G401 (cell line): ENCODE measurements around the gene LAMTOR2. TPM values are rescaled to one million over a fixed set of nuclear protein-coding genes. Genes with fewer than 3 reads are reported as not detected.

Experiments
- DNase-seq: peaks from one replicate; pipeline ENCODE4 v3.0.0-alpha.2; 2015; ENCODE audit warnings: low spot score
- in situ Hi-C: cut with HindIII; loops from 2 replicates; pipeline ENCODE4 v1.10.0; 2016; ENCODE audit warnings: low sequenced_read_pairs, mixed read lengths
- total RNA-seq: library from RNA; depleted of rRNA; stranded (reverse); fragments of >200 nt; shearing (Covaris generic); gene quantifications from 2 replicates; pipeline ENCODE4 v1.2.3, GENCODE V29; 2014

The LAMTOR2 gene
- total RNA-seq, 1 experiment from 2014 or later, result 20.1 TPM

DNA sequence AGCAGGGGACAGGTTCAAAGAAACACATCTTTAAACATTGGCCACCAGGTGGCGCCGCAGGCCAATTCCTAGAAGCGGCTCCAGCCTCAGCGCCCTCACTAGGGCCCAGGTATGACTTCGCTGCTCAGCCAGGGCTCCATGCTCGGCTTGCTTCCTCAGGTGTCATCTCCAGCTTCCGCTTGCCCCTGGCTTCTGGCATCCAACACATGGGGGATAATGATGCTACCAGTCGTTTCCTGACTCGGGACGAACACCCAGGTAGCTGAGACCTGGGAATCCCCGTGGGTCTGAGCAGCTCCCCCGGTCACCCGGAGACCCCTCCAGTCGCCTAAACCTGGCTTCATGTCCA is 36.2 kb downstream of the LAMTOR2 start:
- peak; percentile 93 for DNase-seq
- in situ Hi-C loops, result no loop called here

DNA sequence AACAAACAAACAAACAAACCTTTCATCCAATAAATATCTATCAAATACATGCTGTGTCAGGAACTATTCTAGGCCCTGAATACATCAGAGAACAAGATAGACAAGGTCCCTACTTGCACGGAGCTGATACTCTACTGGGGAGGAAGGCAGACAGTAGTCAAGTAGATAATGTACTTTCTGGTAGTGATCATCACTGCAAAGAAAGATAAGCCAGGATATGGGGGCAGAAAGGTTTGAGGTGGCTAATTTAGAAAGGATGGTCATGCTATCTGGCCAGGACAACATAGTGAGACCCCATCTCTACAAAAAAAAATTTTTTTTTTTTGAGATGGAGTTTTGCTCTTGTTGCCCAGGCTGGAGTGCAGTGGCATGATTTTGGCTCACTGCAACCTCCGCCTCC is 37.0 kb downstream of the LAMTOR2 start:
- no peak for DNase-seq
- in situ Hi-C loops, result no loop called here

DNA sequence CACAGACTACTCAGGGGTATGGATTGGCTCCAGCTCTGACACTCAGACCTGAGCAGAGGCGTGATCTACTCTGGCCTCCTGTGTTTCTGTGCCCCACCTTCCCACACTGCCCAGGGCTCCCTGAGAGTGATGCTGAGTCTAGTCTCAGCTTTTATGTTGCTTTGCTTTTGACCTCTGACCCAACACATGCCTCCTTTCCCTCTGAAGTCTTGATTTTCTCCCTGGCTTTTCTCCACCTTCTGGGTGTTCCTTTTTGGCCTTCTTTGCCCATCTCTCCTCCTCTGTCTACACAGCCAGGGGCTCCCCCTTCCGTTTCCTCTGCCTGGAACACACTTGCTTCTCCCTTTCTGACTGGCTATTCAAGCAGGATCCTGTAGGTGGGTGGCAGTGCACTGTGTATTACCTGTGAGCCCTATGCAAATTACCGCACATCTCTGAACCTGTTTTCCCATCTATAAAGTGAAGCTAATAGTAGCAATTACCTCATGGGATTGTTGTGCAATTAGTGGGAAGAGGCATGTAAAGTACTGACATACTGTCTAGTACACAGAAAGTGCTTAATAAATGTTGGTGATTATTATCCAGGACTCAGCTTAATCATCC is 41.4 kb downstream of the LAMTOR2 start:
- no peak for DNase-seq
- in situ Hi-C loops, result no loop called here

DNA sequence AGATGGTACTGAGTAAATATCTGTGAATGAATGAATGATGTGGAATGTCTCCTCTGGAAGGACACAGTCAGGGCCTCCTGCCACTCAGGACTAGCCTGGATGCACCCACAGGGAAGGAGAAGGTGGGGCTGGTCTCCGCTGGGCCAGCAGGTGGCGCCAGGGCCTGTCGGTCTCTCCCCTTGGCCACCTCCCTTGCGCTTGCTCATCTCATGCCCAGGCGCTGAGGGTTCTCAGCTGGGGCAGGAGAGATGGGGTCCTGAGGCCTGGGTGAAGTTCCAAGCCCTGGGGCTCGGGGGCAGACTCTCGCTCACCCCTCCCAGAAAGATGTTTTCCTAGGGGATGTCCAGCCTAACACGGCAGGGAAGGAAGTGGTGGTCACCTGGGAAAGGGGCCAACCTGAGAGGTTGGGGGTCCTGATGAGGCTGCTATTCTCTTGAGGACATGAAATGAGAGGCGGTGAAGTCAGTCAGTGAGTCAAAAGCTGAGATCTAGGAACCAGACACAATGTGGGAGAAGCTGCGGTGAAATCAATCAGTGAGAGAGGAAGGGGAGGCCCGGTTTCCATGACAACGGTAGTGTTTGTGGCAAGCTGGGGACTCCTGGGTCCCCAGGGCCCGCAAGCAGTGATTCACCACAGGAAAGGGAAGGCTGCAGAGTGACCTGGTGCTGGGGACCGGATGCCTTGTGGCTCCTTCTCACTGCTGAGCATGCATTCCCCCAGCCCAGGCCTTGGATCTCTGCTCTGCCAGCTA is 42.2 kb downstream of the LAMTOR2 start:
- in situ Hi-C loops, result no loop called here
- peak; percentile 70 for DNase-seq

DNA sequence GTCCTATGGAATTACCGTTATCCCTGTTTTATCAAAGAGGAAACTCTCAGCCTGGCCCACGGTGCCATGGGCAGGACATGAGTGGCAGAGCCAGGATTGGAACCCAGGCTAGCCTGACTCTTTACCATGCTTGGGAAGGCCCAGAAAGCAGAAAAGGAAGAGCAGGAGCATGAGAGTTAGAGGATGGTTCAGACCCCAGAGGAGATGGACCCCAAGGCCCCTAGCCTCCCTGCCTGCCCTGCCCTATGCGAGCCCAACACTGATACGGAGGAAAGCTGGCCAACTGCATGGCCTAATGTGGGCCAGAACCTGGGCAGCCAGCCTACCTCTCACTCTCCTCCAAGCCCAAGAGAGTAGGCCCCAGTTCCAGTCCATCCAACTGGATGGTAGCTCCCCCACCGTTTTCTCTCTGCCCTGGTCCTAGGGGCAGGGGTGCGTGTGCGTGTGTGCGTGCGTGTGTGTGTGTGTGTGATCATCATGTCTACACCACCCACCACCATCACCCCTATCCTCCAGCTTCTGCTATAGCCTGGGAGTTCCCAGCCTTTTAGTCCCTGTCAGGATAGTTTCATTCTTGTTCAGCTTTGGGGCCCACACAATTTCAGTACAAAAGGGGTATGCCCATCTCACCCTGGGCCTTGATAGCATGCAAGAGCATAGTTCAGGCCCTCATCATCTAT is 43.1 kb downstream of the LAMTOR2 start:
- no peak for DNase-seq
- in situ Hi-C loops, result no loop called here

DNA sequence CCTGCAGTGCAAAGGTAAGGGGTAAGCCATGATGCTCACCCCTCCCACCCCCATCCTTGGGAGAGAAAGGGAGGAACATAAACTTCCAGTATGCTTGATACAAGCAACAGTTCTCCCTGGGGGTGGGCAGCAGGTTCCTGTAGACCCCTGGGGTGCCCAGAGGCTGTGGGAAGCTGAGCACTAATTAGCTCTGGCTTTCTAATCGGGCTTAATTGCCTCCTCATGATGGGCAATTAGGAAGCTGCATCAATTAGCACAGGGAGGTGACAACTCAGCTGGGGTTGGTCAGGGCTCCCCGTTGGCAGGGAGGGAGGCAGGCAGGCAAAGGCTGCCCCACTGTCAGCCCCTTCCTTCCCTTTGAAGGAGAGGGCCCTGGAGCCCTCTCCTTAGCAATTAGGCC is 44.2 kb downstream of the LAMTOR2 start:
- in situ Hi-C loops, result no loop called here
- no peak for DNase-seq

DNA sequence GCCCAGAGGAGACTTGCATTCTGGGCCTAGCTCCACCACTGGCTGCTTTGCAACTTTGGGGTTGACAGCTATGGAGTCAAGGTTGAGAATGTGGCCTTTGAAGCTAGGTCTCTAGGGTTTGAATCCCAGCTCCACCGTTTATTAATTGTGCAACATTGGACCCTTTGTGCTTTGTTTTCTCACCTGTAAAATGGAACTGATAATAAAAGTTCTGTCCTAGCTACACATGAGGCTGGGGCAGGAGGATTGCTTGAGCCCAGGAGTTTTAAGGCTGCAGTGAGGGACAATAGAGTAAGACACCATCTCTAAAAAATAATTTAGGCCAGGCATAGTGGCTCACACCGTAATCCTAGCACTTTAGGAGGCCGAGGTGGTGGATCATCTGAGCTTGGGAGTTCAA is 44.7 kb downstream of the LAMTOR2 start:
- in situ Hi-C loops, result no loop called here
- DNase-seq, result no peak

DNA sequence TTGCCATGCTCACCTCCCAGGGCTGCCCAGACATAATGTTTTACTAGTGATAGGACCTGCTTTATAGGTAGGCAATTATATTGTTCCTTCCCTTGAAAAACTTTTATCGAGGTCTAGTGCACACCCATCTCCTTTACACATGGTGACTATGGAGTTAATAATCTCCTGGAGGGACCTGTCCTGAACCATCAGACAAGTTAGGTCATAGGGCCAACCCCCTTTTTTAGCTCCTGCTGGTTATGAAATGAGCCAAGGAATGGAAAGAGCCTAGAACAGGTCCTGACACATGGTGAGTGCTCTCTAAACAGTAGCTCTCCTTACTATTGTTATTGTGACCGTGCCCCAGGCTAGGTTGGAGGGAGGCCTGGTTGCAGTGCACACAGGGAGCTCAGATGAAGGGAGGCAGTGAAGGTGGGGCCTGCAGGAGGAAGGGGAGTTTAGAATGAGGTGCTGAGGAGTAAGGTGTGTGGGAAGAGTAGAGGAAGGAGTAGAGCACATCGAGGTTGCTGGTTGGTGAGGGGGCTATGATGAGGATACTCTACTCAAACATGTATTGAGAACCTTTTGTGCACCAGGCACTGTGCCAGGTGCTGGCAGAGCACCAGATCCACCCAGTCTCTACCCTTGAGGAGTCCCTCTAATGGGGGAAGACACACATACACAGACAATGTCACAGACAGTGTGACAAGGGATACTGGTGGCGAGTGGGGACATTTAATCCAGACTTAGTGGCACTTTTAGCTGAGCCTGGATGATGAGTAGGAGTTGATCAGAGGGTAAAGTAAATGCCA is 45.8 kb downstream of the LAMTOR2 start:
- in situ Hi-C loops, result no loop called here

DNA sequence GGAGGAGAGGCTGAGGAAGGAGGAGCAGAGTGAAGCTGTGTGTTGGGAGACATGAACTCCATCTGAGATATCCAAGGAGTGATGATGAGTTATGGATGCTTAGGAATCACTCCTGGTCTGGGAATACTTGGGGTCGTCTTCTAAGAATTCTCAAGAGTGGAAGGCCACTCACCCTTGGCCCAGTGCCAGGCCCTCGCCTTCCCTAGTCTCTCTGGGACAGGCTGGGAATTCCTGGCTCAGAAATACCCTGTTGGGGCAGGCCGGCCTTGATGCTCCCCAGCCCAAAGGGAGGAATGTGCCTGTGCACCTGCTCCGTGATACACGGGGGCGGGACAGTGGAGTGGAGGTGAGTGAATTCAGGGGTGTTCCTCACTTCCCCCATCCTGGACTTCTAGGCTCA is 47.3 kb downstream of the LAMTOR2 start:
- no peak for DNase-seq
- in situ Hi-C loops, result no loop called here

More for the DNA sequence above, 45.8 kb downstream of the LAMTOR2 start:
- DNase-seq, result no peak

DNA sequence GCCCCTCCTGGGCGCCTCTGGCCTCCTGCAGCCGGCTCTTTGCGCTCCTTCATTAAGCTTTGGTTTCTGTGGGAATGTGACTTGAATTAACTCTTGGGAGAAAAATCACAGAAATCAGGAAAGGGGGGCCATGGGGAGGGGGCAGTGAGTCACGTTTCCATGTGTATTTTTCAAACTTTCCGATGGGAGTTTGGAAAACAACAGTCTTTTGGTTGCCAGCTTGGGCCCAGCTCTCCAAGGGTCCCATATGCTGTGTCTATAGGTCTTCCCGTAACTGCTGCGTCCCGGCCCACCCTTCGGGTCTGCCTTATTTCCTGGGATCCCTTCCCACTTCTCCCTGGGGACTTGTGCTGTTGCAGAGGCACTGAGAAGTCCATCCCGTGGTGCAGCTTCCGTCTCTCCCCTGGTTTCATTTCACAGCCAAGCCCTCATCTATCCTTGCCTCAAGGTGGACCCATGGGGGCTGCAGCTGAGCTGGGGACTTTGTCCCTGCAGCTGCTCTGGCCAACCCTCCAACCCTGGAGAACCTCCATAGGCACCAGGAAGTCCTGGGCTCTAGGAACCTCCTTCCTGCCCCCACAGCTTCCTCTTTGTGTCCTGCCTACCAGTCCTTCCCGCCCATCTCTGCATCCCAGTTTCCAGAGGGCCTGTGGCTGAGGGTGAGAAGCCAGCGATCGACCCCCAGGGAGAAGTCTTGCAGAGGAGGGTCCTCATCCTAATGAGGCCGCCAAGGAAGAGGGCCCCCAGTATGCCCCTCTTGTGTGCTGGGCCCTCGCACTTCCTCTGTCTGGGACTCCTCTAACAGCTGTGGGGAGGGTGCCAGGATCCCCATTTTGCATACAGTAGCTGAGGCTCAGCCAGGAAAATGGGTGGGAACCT is 48.3 kb downstream of the LAMTOR2 start:
- DNase-seq, result no peak
- in situ Hi-C loops, result no loop called here

DNA sequence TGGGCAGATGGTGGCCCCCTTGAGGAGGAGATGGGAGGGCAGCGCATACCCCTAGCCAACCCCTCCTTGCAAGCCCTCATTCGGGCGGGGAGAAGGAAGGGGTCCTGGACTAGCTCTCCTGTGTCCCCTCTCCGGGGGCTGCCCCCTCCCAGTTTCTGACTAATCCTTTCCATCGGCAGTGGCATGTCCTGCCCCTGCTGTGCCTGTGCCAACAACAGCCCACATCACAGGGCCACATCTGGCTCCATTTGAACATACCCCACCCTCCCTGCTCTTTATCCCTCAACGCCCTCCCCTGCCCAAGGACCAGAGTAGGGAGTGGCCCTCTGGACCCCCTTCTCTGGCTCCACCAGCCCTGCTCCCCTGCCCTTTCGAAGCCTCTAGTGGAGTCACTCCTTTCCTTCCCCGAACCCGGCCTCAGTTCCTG is 49.0 kb downstream of the LAMTOR2 start:
- in situ Hi-C loops, result no loop called here
- DNase-seq, result no peak

DNA sequence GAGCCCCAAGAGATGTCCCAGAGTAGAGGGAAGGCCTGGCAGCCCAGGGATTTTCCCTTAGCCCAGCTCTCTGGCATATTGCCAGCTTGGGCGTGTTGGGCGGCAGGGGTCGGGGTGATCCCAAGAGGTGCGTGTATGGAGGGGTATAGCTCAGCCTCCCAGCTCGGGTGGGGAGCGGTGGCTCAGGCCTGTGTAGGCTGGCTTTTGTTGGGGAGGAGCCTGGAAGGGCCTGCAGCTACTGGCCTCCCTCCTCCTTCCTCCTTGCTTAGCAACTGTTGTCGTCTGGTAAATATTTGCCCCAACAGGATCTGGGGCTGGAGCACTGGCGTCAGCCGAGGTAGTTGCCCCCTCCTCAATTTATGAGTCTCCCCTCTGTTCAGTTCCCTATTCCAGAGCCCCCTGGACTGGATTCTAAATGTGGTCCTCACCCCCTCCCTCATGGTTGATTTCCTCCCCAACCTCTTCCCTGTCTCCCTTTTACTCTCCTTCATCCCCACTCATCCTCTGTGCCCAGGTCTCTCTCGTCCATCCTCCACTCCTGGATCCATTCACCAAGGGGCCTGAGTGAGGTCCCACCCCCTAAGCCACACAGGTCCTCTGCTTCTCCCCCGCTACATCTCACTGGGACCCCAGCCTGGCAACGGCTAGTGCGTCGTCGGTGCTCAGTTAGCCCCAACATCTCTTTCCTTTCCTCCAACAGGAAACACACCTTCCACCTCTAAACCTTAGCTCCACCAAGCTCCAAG is 49.7 kb downstream of the LAMTOR2 start:
- in situ Hi-C loops, result no loop called here
- DNase-seq, result no peak

DNA sequence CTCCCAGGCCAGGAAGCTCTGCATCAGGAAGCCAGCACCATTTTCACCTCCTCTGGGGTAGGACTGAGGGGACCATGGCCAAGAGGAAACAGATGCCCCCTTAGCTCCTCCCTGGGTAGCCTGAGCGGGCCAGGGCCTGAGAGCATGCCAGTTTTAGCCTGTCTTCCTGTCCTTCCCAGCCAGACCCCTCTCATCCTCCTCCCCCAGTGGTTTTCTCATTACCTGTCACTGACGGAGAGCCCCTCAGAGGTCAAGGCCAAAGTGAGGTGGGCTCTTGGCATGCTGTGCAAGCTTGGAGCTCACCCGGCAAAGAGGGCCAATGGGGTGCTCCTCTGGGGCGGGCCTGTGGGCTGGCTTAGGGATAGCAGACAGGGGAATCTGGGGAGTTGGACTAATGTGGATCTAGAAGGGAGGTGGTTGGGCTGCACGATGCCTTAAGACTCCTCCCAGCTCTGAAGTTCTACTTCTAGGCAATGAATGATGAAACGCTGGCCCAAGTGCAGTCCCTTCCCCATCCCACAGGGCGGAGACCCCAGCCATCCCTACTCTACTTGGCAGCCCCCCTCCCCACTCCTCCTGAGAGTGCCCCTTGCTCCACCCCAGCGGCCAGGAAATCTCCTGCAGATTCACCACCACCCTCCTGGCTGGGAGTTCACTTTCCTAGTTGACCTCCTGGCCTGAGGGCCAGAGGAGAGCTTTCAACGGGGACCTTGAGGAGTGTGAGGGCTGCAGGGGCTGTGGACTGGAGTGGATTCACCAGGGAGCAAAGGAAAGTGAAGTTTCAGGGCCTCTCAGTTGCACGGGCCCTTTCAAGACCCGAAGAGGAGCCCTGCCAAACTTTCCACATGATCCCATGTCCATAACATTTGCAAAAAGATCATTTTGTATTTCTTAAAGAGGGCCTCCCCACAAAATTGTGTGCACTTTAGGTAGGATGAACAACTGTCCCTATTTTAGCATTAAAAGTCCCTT is 50.6 kb downstream of the LAMTOR2 start:
- DNase-seq, result no peak
- in situ Hi-C loops, result no loop called here

DNA sequence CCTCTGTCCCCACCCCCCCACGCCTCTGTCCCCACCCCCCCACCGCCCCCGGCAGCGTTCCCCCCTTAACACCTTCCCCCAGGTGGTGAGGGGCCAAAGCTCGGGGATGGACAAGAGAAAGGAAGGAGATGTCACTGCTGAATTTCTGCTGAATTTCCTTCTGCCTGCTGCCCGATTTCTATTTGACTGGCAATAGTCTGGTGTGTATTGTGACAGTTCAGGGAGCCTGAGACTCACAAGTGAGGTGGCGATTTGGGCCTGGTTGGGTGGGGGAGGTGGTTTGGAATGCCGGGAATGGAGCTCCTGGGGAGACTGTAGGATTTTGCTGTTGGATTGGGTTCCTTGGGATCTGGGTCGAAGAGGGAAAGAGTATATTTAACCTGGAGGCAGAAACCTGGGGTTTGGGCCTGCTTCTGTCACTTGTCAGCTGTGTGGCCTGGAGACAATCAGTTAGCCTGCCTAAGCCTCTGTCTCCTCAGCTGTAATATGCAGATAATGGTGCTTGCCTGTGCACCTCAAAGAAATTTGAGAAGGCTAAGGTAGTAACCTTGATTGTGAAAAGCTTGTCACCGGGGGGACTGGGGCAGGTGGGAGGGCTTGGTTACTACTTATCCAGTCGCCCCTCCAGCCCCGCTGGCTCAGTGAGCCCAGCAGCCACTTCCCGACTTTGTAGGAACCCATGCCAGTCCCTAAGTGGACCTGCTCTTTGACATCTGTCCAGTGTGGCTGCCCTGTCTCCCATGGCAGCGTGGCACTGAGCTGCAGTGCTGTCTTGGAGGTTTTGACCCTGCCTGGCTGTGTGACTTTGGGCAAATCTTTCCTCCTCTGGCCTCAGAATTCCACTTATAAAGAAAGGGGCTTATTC is 52.3 kb downstream of the LAMTOR2 start:
- DNase-seq, result peak; percentile 66
- in situ Hi-C loops, result no loop called here

DNA sequence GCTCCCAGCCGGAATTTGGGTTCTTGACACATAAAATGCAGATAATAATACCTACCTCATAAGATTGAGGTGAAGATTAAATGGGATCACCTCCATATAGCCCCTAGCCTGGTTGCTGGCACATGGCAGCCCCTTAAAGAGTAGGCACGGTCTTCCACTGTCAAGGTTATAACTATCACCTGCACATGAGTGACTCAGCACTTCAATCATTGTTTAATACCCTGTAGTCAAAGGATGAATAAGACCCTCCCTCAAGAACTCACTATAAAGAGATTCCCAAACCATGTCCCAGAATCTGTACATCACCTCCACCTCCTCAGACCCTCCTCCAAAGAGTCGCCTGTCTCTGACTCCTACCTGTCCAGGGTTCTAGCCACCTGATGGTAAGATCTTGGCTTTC is 53.5 kb downstream of the LAMTOR2 start:
- DNase-seq, result no peak

More for the DNA sequence above, 53.5 kb downstream of the LAMTOR2 start:
- in situ Hi-C loops, result no loop called here
